Measurements from ENCODE around the gene RAB11B. TPM values are rescaled to one million over a fixed set of nuclear protein-coding genes. Genes with fewer than 3 reads are reported as not detected.
"Not testable (repeated sequence)": the region's sequence is repeated elsewhere in the genome, so short reads cannot be mapped to it uniquely, and the experiment has no call there.

The RAB11B gene
- total RNA-seq, 1 experiment from 2014 or later: 140 TPM

DNA sequence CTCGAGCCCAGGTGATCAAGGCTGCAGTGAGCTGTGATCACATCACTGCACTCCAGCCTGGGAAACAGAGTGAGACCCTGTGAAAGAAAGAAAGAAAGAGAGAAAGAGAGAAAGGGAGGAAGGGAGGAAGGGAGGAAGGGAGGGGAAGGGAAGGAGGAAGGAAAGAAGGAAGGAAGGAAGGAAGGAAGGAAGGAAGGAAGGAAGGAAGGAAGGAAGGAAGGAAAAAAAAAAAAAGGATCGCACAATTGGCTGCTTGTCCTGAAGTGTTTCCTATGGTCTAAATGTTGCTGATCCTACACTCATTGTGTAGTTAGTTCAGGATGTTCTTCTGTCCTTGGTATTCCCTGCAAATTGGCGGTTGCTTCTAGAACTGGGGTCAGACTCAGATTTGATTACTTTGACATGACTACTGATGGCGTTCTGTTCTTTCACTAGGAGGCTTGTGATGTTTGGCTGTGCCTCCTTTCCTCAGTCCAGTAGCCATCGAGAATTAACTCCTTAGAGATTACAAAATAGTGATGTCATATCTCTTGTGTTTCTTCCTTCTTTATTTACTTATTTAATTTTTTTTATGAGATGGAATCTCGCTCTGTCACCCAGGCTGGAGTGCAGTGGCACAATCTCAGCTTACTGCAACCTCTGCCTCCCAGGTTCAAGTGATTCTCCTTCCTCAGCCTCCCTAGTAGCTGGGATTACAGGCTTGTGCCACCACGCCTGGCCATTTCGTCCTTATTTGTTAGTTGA is 40.4 kb upstream of the RAB11B start:
- BruUV-seq (replicated peaks); ATAC-seq; POLR2A ChIA-PET; CTCF ChIA-PET; H3K27me3 ChIP-seq (ENCODE audit: insufficient read depth, low read length); H3K4me2 ChIP-seq (ENCODE audit: low read length); H3K4me3 ChIP-seq (replicated peaks in 1 of 2; ENCODE audit: low read depth in 1 of 2, low read length in 2 of 2); H3K9me2 ChIP-seq (ENCODE audit: insufficient read depth); DNase-seq (ENCODE audit: low read depth, low spot score); H3K79me2 ChIP-seq (ENCODE audit: insufficient read depth, low read length); H3K9me3 ChIP-seq (ENCODE audit: control insufficient read depth in 1 of 2, insufficient read depth in 1 of 2, low read depth in 1 of 2, low read length in 2 of 2); H3K27ac ChIP-seq (ENCODE audit: low read depth, low read length); H3K9ac ChIP-seq (ENCODE audit: low read length); H3K36me3 ChIP-seq (ENCODE audit: control insufficient read depth in 1 of 2, insufficient read depth in 2 of 2, low read length in 2 of 2); H4K20me1 ChIP-seq (ENCODE audit: insufficient read depth); H2AFZ ChIP-seq (ENCODE audit: low read depth, low read length, poor library complexity, severe bottlenecking): not testable (repeated sequence)
- H3K4me1 ChIP-seq (ENCODE audit: control insufficient read depth in 1 of 2, insufficient read depth in 2 of 2, low read length in 2 of 2): peaks cover 12 to 23% of the 10 kb centered on the region in 2 experiments
- intact Hi-C loops (cut with micrococcal nuclease): loop anchor here (5.0 to 10.0 kb wide), 3 partner anchors 62 to 228 kb away; partner anchors contain the start of genes HNRNPM, MARCHF2 and MYO1F
- RAD21 ChIA-PET (ENCODE audit: low non-redundant PET in 1 of 2, low total read pairs in 2 of 2, uncharacterized antibody in 2 of 2, unreplicated experiment in 2 of 2): interaction anchor here in 1 of 2 experiments (0.7 kb wide), 2 partner anchors 41 to 156 kb away, joined by 4 to 6 read pairs; no protein-coding TSS in a partner anchor

DNA sequence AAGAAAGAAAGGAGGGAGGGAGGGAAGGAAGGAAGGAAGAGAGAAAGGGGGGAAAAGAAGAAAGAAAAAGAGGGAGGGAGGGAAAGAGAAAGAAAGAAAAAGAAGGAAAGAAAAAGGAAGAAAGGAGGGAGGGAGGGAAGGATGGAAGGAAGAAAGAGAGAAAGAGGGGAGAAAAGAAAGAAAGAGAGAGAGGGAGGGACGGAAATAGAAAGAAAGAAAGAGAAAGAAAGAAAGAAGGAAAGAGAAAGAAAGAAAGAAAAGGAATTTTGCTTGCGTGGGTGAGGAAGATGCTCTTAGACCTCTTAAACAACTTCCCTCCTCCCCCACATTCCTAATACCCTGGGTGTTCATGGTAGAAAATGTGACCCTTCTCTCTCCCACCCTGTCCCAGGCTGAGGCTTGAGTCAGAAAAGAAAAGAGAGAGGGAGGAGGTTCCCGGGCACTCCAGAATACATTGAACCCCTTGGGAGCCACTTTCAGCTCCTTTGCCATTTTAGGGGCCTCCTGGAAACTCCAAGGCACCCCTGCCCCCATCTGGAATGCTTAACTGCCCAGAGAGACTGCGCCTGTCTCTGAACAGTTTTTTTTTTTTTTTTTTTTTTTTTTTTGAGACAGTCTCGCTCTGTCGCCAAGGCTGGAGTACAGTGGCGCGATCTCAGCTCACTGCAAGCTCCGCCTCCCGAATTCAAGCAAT is 37.9 kb upstream of the RAB11B start:
- no peak for DNase-seq (ENCODE audit: low read depth, low spot score)
- intact Hi-C loops (cut with micrococcal nuclease): loop anchor here (5.0 to 10.0 kb wide), 3 partner anchors 60 to 225 kb away; partner anchors contain the start of genes HNRNPM, MARCHF2 and MYO1F
- no peak overlapping the region for H3K4me3 ChIP-seq (replicated peaks in 1 of 2; ENCODE audit: low read depth in 1 of 2, low read length in 2 of 2)

DNA sequence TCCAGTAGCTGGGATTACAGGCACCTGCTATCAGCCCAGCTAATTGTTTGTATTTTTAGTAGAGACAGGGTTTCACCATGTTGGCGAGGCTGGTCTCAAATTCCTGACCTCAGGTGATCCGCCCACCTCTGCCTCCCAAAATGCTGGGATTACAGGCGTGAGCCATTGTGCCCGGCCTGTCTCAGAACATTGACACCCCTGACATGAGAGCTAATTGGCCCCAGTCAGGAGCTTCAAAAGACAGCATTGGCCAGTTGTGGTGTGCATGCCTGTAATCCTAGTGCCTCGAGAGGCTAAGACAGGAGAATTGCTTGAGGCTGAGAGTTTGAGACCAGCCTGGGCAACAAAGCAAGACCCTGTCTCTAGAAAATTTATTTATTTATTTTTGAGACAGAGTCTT is 37.3 kb upstream of the RAB11B start:
- H3K27me3 ChIP-seq (ENCODE audit: insufficient read depth, low read length); H4K20me1 ChIP-seq (ENCODE audit: insufficient read depth); H3K9ac ChIP-seq (ENCODE audit: low read length); H3K27ac ChIP-seq (ENCODE audit: low read depth, low read length); H3K36me3 ChIP-seq (ENCODE audit: control insufficient read depth in 1 of 2, insufficient read depth in 2 of 2, low read length in 2 of 2); H3K9me3 ChIP-seq (ENCODE audit: control insufficient read depth in 1 of 2, insufficient read depth in 1 of 2, low read depth in 1 of 2, low read length in 2 of 2); H3K4me3 ChIP-seq (replicated peaks in 1 of 2; ENCODE audit: low read depth in 1 of 2, low read length in 2 of 2); H3K9me2 ChIP-seq (ENCODE audit: insufficient read depth); H3K4me2 ChIP-seq (ENCODE audit: low read length); H2AFZ ChIP-seq (ENCODE audit: low read depth, low read length, poor library complexity, severe bottlenecking); DNase-seq (ENCODE audit: low read depth, low spot score); H3K79me2 ChIP-seq (ENCODE audit: insufficient read depth, low read length); ATAC-seq; RAD21 ChIA-PET (ENCODE audit: low non-redundant PET in 1 of 2, low total read pairs in 2 of 2, uncharacterized antibody in 2 of 2, unreplicated experiment in 2 of 2); BruUV-seq (replicated peaks): not testable (repeated sequence)
- H3K4me1 ChIP-seq (ENCODE audit: control insufficient read depth in 1 of 2, insufficient read depth in 2 of 2, low read length in 2 of 2): peaks cover 21 to 45% of the 10 kb centered on the region in 2 experiments
- intact Hi-C loops (cut with micrococcal nuclease): loop anchor here (5.0 to 10.0 kb wide), 3 partner anchors 59 to 224 kb away; partner anchors contain the start of genes HNRNPM, MARCHF2 and MYO1F
- POLR2A ChIA-PET: interaction anchor here (1.2 to 1.3 kb wide), 2 partner anchors 9 to 10 kb away, joined by 3 to 4 read pairs; partner anchors contain the start of gene KANK3
- CTCF ChIA-PET: interaction anchor here (0.7 to 4.0 kb wide), 7 partner anchors 10 to 992 kb away, joined by 3 to 41 read pairs (median 10); partner anchors contain the start of genes ANGPTL4 and MARCHF2

More for the DNA sequence above, 37.9 kb upstream of the RAB11B start:
- H3K27ac ChIP-seq (ENCODE audit: low read depth, low read length): no peak overlapping the region
- ChIA-PET CTCF (interaction anchor here (0.7 to 4.0 kb wide), 3 partner anchors 11 to 992 kb away, joined by 4 to 20 read pairs (median 14); partner anchors contain the start of gene ANGPTL4), RAD21 (ENCODE audit: low non-redundant PET in 1 of 2, low total read pairs in 2 of 2, uncharacterized antibody in 2 of 2, unreplicated experiment in 2 of 2) (no interaction called here), POLR2A (interaction anchor here (0.7 to 1.2 kb wide), 2 partner anchors 9 to 15 kb away, joined by 3 to 4 read pairs; partner anchors contain the start of gene KANK3)
- H3K9me2 ChIP-seq (ENCODE audit: insufficient read depth): no peaks in the 10 kb centered on the region
- BruUV-seq (replicated peaks): no TSS peak
- H3K27me3 ChIP-seq (ENCODE audit: insufficient read depth, low read length): no peaks in the 10 kb centered on the region
- no peaks in the 10 kb centered on the region for H4K20me1 ChIP-seq (ENCODE audit: insufficient read depth)
- no peak overlapping the region for H3K4me2 ChIP-seq (ENCODE audit: low read length)
- ATAC-seq: no peak
- no peaks in the 10 kb centered on the region for H3K79me2 ChIP-seq (ENCODE audit: insufficient read depth, low read length)
- no peaks in the 10 kb centered on the region for H3K36me3 ChIP-seq (ENCODE audit: control insufficient read depth in 1 of 2, insufficient read depth in 2 of 2, low read length in 2 of 2)
- no peak overlapping the region for H2AFZ ChIP-seq (ENCODE audit: low read depth, low read length, poor library complexity, severe bottlenecking)
- H3K9ac ChIP-seq (ENCODE audit: low read length): no peak overlapping the region
- TF ChIP-seq ELF1 (IDR thresholded peaks at IDR 0.05; ENCODE audit: borderline replicate concordance, low read depth) (no peak), SRF (IDR thresholded peaks at IDR 0.05; ENCODE audit: low read depth) (no peak), RAD21 (IDR thresholded peaks at IDR 0.05; ENCODE audit: low read depth) (no peak), EZH2 (IDR thresholded peaks at IDR 0.05) (no peak), CEBPB (IDR thresholded peaks at IDR 0.05; ENCODE audit: low read depth) (no peak), EZH2phosphoT487 (IDR thresholded peaks at IDR 0.05; ENCODE audit: borderline replicate concordance) (no peak), FOSL1 (IDR thresholded peaks at IDR 0.05; ENCODE audit: low read depth) (no peak), EGR1 (IDR thresholded peaks at IDR 0.05; ENCODE audit: low read depth) (no peak), ZFX (IDR thresholded peaks at IDR 0.05) (no peak)
- H3K9me3 ChIP-seq (ENCODE audit: control insufficient read depth in 1 of 2, insufficient read depth in 1 of 2, low read depth in 1 of 2, low read length in 2 of 2): no peaks in the 10 kb centered on the region
- H3K4me1 ChIP-seq (ENCODE audit: control insufficient read depth in 1 of 2, insufficient read depth in 2 of 2, low read length in 2 of 2): peaks cover 25 to 48% of the 10 kb centered on the region in 2 experiments
